Trophoblast cell (in vitro differentiated cells and primary cell): ENCODE data around the gene ASIC2.

Source experiments
- DNase-seq, 2 donors: peaks; one replicate each; pipeline ENCODE4 v3.0.0-alpha.2; 2016
- H2AFZ ChIP-seq: 2 replicates; pipeline ENCODE4 v1.6.1; 2013; ENCODE audit warnings: low read length, moderate library complexity, mild to moderate bottlenecking; ENCODE audit not compliant: insufficient read depth, poor library complexity
- H2AK5ac ChIP-seq: 2 replicates; pipeline ENCODE4 v1.6.1; 2013; ENCODE audit warnings: mild to moderate bottlenecking, low read length
- H2BK120ac ChIP-seq: 2 replicates; pipeline ENCODE4 v1.6.1; 2013; ENCODE audit warnings: low read length, mild to moderate bottlenecking, moderate library complexity; ENCODE audit not compliant: insufficient read depth, poor library complexity
- H2BK12ac ChIP-seq: 2 replicates; pipeline ENCODE4 v1.6.1; 2013; ENCODE audit warnings: mild to moderate bottlenecking, low read length, moderate library complexity
- H2BK5ac ChIP-seq: 2 replicates; pipeline ENCODE4 v1.6.1; 2013; ENCODE audit warnings: low read length, low read depth, moderate library complexity, mild to moderate bottlenecking; ENCODE audit not compliant: poor library complexity
- H3K14ac ChIP-seq: 2 replicates; pipeline ENCODE4 v1.6.1; 2013; ENCODE audit warnings: mild to moderate bottlenecking, low read length
- H3K18ac ChIP-seq: 2 replicates; pipeline ENCODE4 v1.6.1; 2013; ENCODE audit warnings: mild to moderate bottlenecking, low read length
- H3K23ac ChIP-seq: 2 replicates; pipeline ENCODE4 v1.6.1; 2013; ENCODE audit warnings: low read length
- H3K27ac ChIP-seq: 2 replicates; pipeline ENCODE4 v1.5.1; 2013; ENCODE audit warnings: low read depth, mild to moderate bottlenecking, inconsistent platforms, low read length, moderate library complexity
- H3K27me3 ChIP-seq: 2 replicates; pipeline ENCODE4 v1.6.1; 2013; ENCODE audit warnings: inconsistent platforms, mild to moderate bottlenecking, low read length, moderate library complexity; ENCODE audit not compliant: insufficient read depth
- H3K36me3 ChIP-seq, 2 experiments: 1 replicate in 1 of 2; 2 replicates in 1 of 2; pipeline ENCODE4 v1.6.1; 2013; ENCODE audit warnings: low read length in 2 of 2, mild to moderate bottlenecking in 2 of 2, moderate library complexity in 1 of 2; ENCODE audit not compliant: insufficient read depth in 2 of 2, control insufficient read depth in 1 of 2
- H3K4ac ChIP-seq: 2 replicates; pipeline ENCODE4 v1.6.1; 2013; ENCODE audit warnings: low read depth, mild to moderate bottlenecking, low read length, moderate library complexity
- H3K4me1 ChIP-seq, 2 experiments: 1 replicate in 1 of 2; 2 replicates in 1 of 2; pipeline ENCODE4 v1.6.1; 2013; ENCODE audit warnings: low read length in 2 of 2, mild to moderate bottlenecking in 2 of 2, moderate library complexity in 1 of 2; ENCODE audit not compliant: insufficient read depth in 2 of 2, control insufficient read depth in 1 of 2
- H3K4me2 ChIP-seq: 2 replicates; pipeline ENCODE4 v1.6.1; 2013; ENCODE audit warnings: inconsistent platforms, mild to moderate bottlenecking, low read length, moderate library complexity
- H3K4me3 ChIP-seq: 2 replicates; pipeline ENCODE4 v1.5.1; 2013; ENCODE audit warnings: mild to moderate bottlenecking, low read depth, low read length, inconsistent platforms
- H3K79me1 ChIP-seq: one replicate; pipeline ENCODE4 v1.6.1; 2013; ENCODE audit warnings: low read length
- H3K79me2 ChIP-seq: 2 replicates; pipeline ENCODE4 v1.6.1; 2013; ENCODE audit warnings: low read length, mild to moderate bottlenecking; ENCODE audit not compliant: control insufficient read depth, insufficient read depth, poor library complexity
- H3K9ac ChIP-seq: 2 replicates; pipeline ENCODE4 v1.6.1; 2013; ENCODE audit warnings: mild to moderate bottlenecking, low read length
- H3K9me3 ChIP-seq: 2 replicates; pipeline ENCODE4 v1.6.1; 2013; ENCODE audit warnings: low read depth, mild to moderate bottlenecking, control low read depth, inconsistent platforms, low read length; ENCODE audit not compliant: insufficient read depth
- H4K12ac ChIP-seq: 2 replicates; pipeline ENCODE4 v1.6.1; 2013; ENCODE audit warnings: low read depth, mild to moderate bottlenecking, low read length, moderate library complexity
- H4K8ac ChIP-seq: 2 replicates; pipeline ENCODE4 v1.6.1; 2013; ENCODE audit warnings: low read depth, mild to moderate bottlenecking, low read length, moderate library complexity
- H4K91ac ChIP-seq: one replicate; pipeline ENCODE4 v1.6.1; 2013; ENCODE audit warnings: low read depth, mild to moderate bottlenecking, low read length, moderate library complexity
- WGBS: extraction: QIAGEN DNeasy Blood & Tissue Kit; methylation state at CpG from one replicate; pipeline ENCODE4 v1.1.7; 2013; ENCODE audit warnings: missing lambda C conversion rate; ENCODE audit not compliant: insufficient read length, insufficient coverage; ENCODE audit errors: extremely low coverage; 5-methylcytosine and 5-hydroxymethylcytosine counted together

The ASIC2 gene

DNA sequence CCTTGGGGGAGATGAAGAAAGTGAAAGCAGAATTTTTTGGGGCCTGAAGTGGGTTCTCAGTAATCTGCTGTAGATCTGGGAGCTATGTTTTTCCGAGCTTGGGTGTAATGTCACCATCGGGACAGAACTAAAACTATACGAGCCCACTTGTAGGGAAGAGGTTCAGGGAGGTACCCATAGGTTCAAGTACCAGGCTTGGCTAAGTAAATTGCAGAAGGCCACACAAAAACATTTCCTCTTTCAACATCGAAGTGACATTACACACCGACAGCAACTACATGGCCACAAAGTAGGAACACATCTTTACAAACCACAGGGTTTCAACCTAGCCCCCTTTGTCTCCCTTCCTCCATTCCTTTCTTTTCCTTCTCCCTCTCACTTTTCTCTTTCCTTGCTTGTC lies 10.2 kb upstream of the ASIC2 start:
- no peak overlapping the region for H3K23ac ChIP-seq
- no peaks in the 10 kb centered on the region for H3K79me2 ChIP-seq
- no peaks in the 10 kb centered on the region for H3K36me3 ChIP-seq
- H4K8ac ChIP-seq, result no peak overlapping the region
- DNase-seq, result no peak
- H3K9me3 ChIP-seq, result no peaks in the 10 kb centered on the region
- H2BK12ac ChIP-seq, result no peak overlapping the region
- no peak overlapping the region for H3K18ac ChIP-seq
- no peak overlapping the region for H3K27ac ChIP-seq
- H4K12ac ChIP-seq, result no peak overlapping the region
- H3K4ac ChIP-seq, result no peak overlapping the region
- H2BK120ac ChIP-seq, result no peak overlapping the region
- H3K4me2 ChIP-seq, result no peak overlapping the region
- no peak overlapping the region for H4K91ac ChIP-seq
- no peak overlapping the region for H3K14ac ChIP-seq
- H2BK5ac ChIP-seq, result no peak overlapping the region
- WGBS, result no CpG with 5 or more reads among the region's 5 CpGs
- no peaks in the 10 kb centered on the region for H3K4me1 ChIP-seq
- no peaks in the 10 kb centered on the region for H3K79me1 ChIP-seq
- H3K27me3 ChIP-seq, result no peaks in the 10 kb centered on the region
- H2AK5ac ChIP-seq, result no peak overlapping the region
- no peak overlapping the region for H3K9ac ChIP-seq
- H3K4me3 ChIP-seq, result no peak overlapping the region
- no peak overlapping the region for H2AFZ ChIP-seq

GRCh38 chr17:33302394-33302793 lies 9.3 kb upstream of the ASIC2 start:
- Histone ChIP-seq H2AK5ac (no peak overlapping the region), H2BK12ac (no peak overlapping the region), H2AFZ (no peak overlapping the region), H3K27ac (no peak overlapping the region), H3K79me1 (no peaks in the 10 kb centered on the region), H3K4me3 (no peak overlapping the region), H2BK5ac (no peak overlapping the region), H2BK120ac (no peak overlapping the region), H3K4ac (no peak overlapping the region), H3K36me3 (no peaks in the 10 kb centered on the region), H3K4me1 (no peaks in the 10 kb centered on the region), H3K18ac (no peak overlapping the region), H3K27me3 (no peaks in the 10 kb centered on the region), H3K9ac (no peak overlapping the region), H3K4me2 (no peak overlapping the region), H3K23ac (no peak overlapping the region), H4K8ac (no peak overlapping the region), H3K9me3 (no peaks in the 10 kb centered on the region), H4K91ac (no peak overlapping the region), H4K12ac (no peak overlapping the region), H3K79me2 (no peaks in the 10 kb centered on the region), H3K14ac (no peak overlapping the region)
- no peak for DNase-seq

DNA sequence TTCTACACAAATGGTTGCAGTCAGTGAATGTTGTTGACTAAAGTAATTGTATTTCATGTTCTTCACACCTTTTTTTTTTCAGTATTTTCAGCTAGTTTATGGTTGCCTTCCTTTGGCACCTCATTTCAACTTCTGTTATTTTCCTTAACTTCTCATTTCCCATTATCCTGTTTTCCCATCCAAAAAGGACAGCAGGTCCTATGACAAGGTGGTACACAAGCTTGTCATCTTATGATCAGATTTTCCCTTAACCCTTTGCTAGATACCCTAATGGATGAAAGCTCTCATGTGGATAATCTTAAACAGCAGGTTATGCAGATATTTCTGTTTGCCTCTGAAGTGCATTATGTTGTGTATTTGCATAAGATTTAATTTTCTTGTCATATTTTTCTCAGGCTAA lies 7.1 kb upstream of the ASIC2 start:
- Histone ChIP-seq H4K12ac (no peak overlapping the region), H3K9ac (no peak overlapping the region), H3K4me2 (no peak overlapping the region), H3K4me3 (no peak overlapping the region), H3K4ac (no peak overlapping the region), H3K4me1 (no peaks in the 10 kb centered on the region), H3K27me3 (no peaks in the 10 kb centered on the region), H3K9me3 (no peaks in the 10 kb centered on the region), H3K14ac (no peak overlapping the region), H4K91ac (no peak overlapping the region), H2BK12ac (no peak overlapping the region), H2AK5ac (no peak overlapping the region), H2BK120ac (no peak overlapping the region), H2AFZ (no peak overlapping the region), H3K36me3 (no peaks in the 10 kb centered on the region), H3K79me2 (no peaks in the 10 kb centered on the region), H3K27ac (no peak overlapping the region), H3K23ac (no peak overlapping the region), H3K79me1 (no peaks in the 10 kb centered on the region), H4K8ac (no peak overlapping the region), H3K18ac (no peak overlapping the region), H2BK5ac (no peak overlapping the region)
- no peak for DNase-seq

DNA sequence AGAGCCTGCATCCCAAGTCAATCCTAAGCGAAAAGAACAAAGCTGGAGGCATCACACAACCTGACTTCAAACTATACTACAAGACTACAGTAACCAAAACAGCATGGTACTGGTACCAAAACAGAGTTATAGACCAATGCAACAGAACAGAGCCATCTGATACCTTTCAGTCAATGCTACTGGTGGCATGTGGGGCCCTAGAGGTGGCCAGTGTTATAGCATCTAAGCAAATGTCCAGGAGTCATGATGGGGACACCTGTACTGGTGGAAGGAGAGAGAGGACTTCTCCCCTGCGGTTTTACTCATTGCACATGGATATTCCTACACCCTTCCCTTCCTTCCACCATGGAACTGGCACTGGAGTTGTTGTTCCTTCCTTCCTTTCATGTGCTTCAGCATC lies 6.0 kb upstream of the ASIC2 start:
- no peak overlapping the region for H3K9ac ChIP-seq
- no peak overlapping the region for H4K12ac ChIP-seq
- no peak overlapping the region for H2AK5ac ChIP-seq
- H3K79me2 ChIP-seq, result no peaks in the 10 kb centered on the region
- H3K23ac ChIP-seq, result no peak overlapping the region
- H3K4ac ChIP-seq, result no peak overlapping the region
- no peak overlapping the region for H3K18ac ChIP-seq
- H4K91ac ChIP-seq, result no peak overlapping the region
- no peak overlapping the region for H3K4me2 ChIP-seq
- WGBS, result no CpG with 5 or more reads among the region's 2 CpGs
- H3K9me3 ChIP-seq, result no peaks in the 10 kb centered on the region
- H3K79me1 ChIP-seq, result no peaks in the 10 kb centered on the region
- no peaks in the 10 kb centered on the region for H3K36me3 ChIP-seq
- H3K27me3 ChIP-seq, result peaks cover 7% of the 10 kb centered on the region
- DNase-seq, result peak in 1 of 2 donors; percentile 16
- no peak overlapping the region for H3K27ac ChIP-seq
- H2BK12ac ChIP-seq, result no peak overlapping the region
- H2BK5ac ChIP-seq, result no peak overlapping the region
- no peak overlapping the region for H3K14ac ChIP-seq
- no peak overlapping the region for H2BK120ac ChIP-seq
- H2AFZ ChIP-seq, result no peak overlapping the region
- H3K4me1 ChIP-seq, result no peaks in the 10 kb centered on the region
- H3K4me3 ChIP-seq, result no peak overlapping the region
- H4K8ac ChIP-seq, result no peak overlapping the region

GRCh38 chr17:33297643-33298042 lies 4.5 kb upstream of the ASIC2 start:
- no peak overlapping the region for H3K14ac ChIP-seq
- H3K4me3 ChIP-seq, result no peak overlapping the region
- H3K27ac ChIP-seq, result no peak overlapping the region
- H3K4me1 ChIP-seq, result no peaks in the 10 kb centered on the region
- H4K12ac ChIP-seq, result no peak overlapping the region
- no peak overlapping the region for H2AK5ac ChIP-seq
- H3K79me1 ChIP-seq, result no peaks in the 10 kb centered on the region
- no peak overlapping the region for H3K23ac ChIP-seq
- H2BK12ac ChIP-seq, result no peak overlapping the region
- no peak overlapping the region for H3K18ac ChIP-seq
- no peak overlapping the region for H3K4ac ChIP-seq
- peaks cover 6% of the 10 kb centered on the region for H3K9me3 ChIP-seq
- no peaks in the 10 kb centered on the region for H3K36me3 ChIP-seq
- H2AFZ ChIP-seq, result no peak overlapping the region
- H4K8ac ChIP-seq, result no peak overlapping the region
- H3K9ac ChIP-seq, result no peak overlapping the region
- peaks cover 21% of the 10 kb centered on the region for H3K27me3 ChIP-seq
- no CpG with 5 or more reads among the region's 4 CpGs for WGBS
- H3K4me2 ChIP-seq, result no peak overlapping the region
- no peak overlapping the region for H2BK5ac ChIP-seq
- DNase-seq, result no peak
- H2BK120ac ChIP-seq, result no peak overlapping the region
- H3K79me2 ChIP-seq, result no peaks in the 10 kb centered on the region
- no peak overlapping the region for H4K91ac ChIP-seq
